ENCODE data around the gene UBXN10.

UBXN10 gene

GRCh38 chr1:20152599-20152930, 33.3 kb upstream of the UBXN10 start:
- no peak for DNase-seq

GRCh38 chr1:20153000-20153418, 32.9 kb upstream of the UBXN10 start:
- no peak for DNase-seq

- no peak for DNase-seq
Observed at GRCh38 chr1:20154301-20154831, 31.5 kb upstream of the UBXN10 start.

GRCh38 chr1:20158358-20159070, 27.4 kb upstream of the UBXN10 start:
- no peak for DNase-seq

- DNase-seq = no peak
Observed at GRCh38 chr1:20160034-20160433, 25.9 kb upstream of the UBXN10 start.

- no peak for DNase-seq
Observed at GRCh38 chr1:20164694-20165202, 21.1 kb upstream of the UBXN10 start.

- DNase-seq = no peak
Observed at GRCh38 chr1:20165522-20165951, 20.4 kb upstream of the UBXN10 start.

GRCh38 chr1:20166051-20166450, 19.8 kb upstream of the UBXN10 start:
- no peak for DNase-seq

GRCh38 chr1:20167126-20167525, 18.8 kb upstream of the UBXN10 start:
- no peak for DNase-seq

GRCh38 chr1:20168564-20169491, 17.1 kb upstream of the UBXN10 start:
- DNase-seq = no peak

- DNase-seq = no peak
Observed at GRCh38 chr1:20169932-20170331, 16.0 kb upstream of the UBXN10 start.

GRCh38 chr1:20172033-20172590, 13.8 kb upstream of the UBXN10 start:
- no peak for DNase-seq

GRCh38 chr1:20174937-20175666, 10.8 kb upstream of the UBXN10 start:
- DNase-seq = peak; percentile 61

GRCh38 chr1:20178634-20179370, 7.1 kb upstream of the UBXN10 start:
- no peak for DNase-seq

GRCh38 chr1:20179371-20180128, 6.3 kb upstream of the UBXN10 start:
- DNase-seq = no peak

GRCh38 chr1:20180129-20180843, 5.6 kb upstream of the UBXN10 start:
- no peak for DNase-seq

GRCh38 chr1:20180844-20181207, 5.1 kb upstream of the UBXN10 start:
- DNase-seq = no peak

GRCh38 chr1:20182415-20182814, 3.5 kb upstream of the UBXN10 start:
- DNase-seq = no peak

- DNase-seq = no peak
Observed at GRCh38 chr1:20183035-20183434, 2.9 kb upstream of the UBXN10 start.

GRCh38 chr1:20183616-20184271, 2.2 kb upstream of the UBXN10 start:
- DNase-seq = no peak
